HepG2 (cell line): ENCODE data around the gene RNF125. TPM values are rescaled to one million over a fixed set of nuclear protein-coding genes. Genes with fewer than 3 reads are reported as not detected.

Experiments
- BHLHE40 ChIP-seq: IDR thresholded peaks from 2 replicates; pipeline ENCODE4 v1.6.1; 2011; ENCODE audit warnings: low read length, improper control_type of control experiment
- CHD2 ChIP-seq: IDR thresholded peaks from 2 replicates; pipeline ENCODE4 v1.6.1; 2011; ENCODE audit warnings: low read depth, low read length, improper control_type of control experiment
- DR1 ChIP-seq: sonication (generic); formaldehyde crosslinking; IDR thresholded peaks from 2 replicates; pipeline ENCODE4 v1.8.0; 2021; ENCODE audit warnings: mild to moderate bottlenecking, missing genetic modification reagents, inconsistent platforms
- JUNB ChIP-seq: sonication (generic); formaldehyde crosslinking; IDR thresholded peaks from 2 replicates; pipeline ENCODE4 v1.8.0; 2022; ENCODE audit warnings: missing genetic modification reagents, mild to moderate bottlenecking, borderline replicate concordance
- KDM4B ChIP-seq: sonication (generic); formaldehyde crosslinking; IDR thresholded peaks from 2 replicates; pipeline ENCODE4 v1.4.0; 2020; ENCODE audit warnings: missing genetic modification reagents
- MNT ChIP-seq: fragments of 450-650 bp; IDR thresholded peaks from 2 replicates; pipeline ENCODE4 v1.6.1; 2016
- NFE2L1 ChIP-seq: sonication (generic); formaldehyde crosslinking; IDR thresholded peaks from 2 replicates; pipeline ENCODE4 v1.4.0; 2020; ENCODE audit warnings: missing genetic modification reagents, mild to moderate bottlenecking, borderline replicate concordance
- NFE2L2 ChIP-seq: fragments of 150-350 bp; IDR thresholded peaks from 2 replicates; pipeline ENCODE4 v1.6.1; 2014; ENCODE audit warnings: low read length
- SMAD9 ChIP-seq: sonication (generic); formaldehyde crosslinking; IDR thresholded peaks from 2 replicates; pipeline ENCODE4 v1.5.1; 2020; ENCODE audit warnings: mild to moderate bottlenecking, missing genetic modification reagents
- TOE1 ChIP-seq: sonication (generic); formaldehyde crosslinking; IDR thresholded peaks from 2 replicates; pipeline ENCODE4 v1.4.0; 2020; ENCODE audit warnings: mild to moderate bottlenecking, missing genetic modification reagents
- ZNF12 ChIP-seq: sonication (generic); formaldehyde crosslinking; IDR thresholded peaks from 2 replicates; pipeline ENCODE4 v1.5.0; 2020; ENCODE audit warnings: missing genetic modification reagents
- ZNF136 ChIP-seq: sonication (generic); formaldehyde crosslinking; IDR thresholded peaks from 2 replicates; pipeline ENCODE4 v1.8.1; 2022; ENCODE audit warnings: low read depth, mild to moderate bottlenecking, moderate library complexity, missing genetic modification reagents
- ZNF354B ChIP-seq: sonication (generic); formaldehyde crosslinking; IDR thresholded peaks from 2 replicates; pipeline ENCODE4 v1.8.0; 2022; ENCODE audit warnings: mild to moderate bottlenecking, missing genetic modification reagents
- ZNF557 ChIP-seq: sonication (generic); formaldehyde crosslinking; IDR thresholded peaks from 2 replicates; pipeline ENCODE4 v1.4.0; 2020; ENCODE audit warnings: missing genetic modification reagents
- ZNF563 ChIP-seq: sonication (generic); formaldehyde crosslinking; IDR thresholded peaks from 2 replicates; pipeline ENCODE4 v1.8.0; 2022; ENCODE audit warnings: mild to moderate bottlenecking, moderate library complexity, missing genetic modification reagents
- ZNF567 ChIP-seq: sonication (generic); formaldehyde crosslinking; IDR thresholded peaks from 2 replicates; pipeline ENCODE4 v1.8.1; 2023; ENCODE audit warnings: mild to moderate bottlenecking, missing genetic modification reagents, borderline replicate concordance
- ZNF724P ChIP-seq: sonication (generic); formaldehyde crosslinking; IDR thresholded peaks from 2 replicates; pipeline ENCODE4 v1.8.0; 2022; ENCODE audit warnings: missing genetic modification reagents, borderline replicate concordance
- polyA plus RNA-seq, 8 experiments: library from polyadenylated mRNA; depleted of rRNA in 3 of 8; stranded (reverse) in 7 of 8; unstranded in 1 of 8; fragments of >200 nt; fragmentation: Illumina TruSeq in 4 of 8; extraction: Trizol in 4 of 8; gene quantifications; 2 replicates each; pipeline versions ENCODE4 v1.2.1 to v1.2.3, GENCODE V29; 2011 to 2016; ENCODE audit warnings: low read depth in 4 of 8, missing spikeins in 1 of 8, mixed read lengths in 1 of 8; ENCODE audit not compliant: insufficient read depth in 1 of 8
- total RNA-seq, 5 experiments: library from RNA; depleted of rRNA; stranded (reverse); fragments of >200 nt; fragmentation: Illumina TruSeq; extraction: Trizol; gene quantifications; 2 replicates each; pipeline ENCODE4 v1.2.3, GENCODE V29; 2016; ENCODE audit warnings: low read depth in 1 of 5
- TF ChIP-seq, protein P1 (sequence below): sonication (generic); formaldehyde crosslinking; IDR thresholded peaks from 2 replicates; pipeline ENCODE4 v1.4.0; 2020; ENCODE audit warnings: missing genetic modification reagents
- TF ChIP-seq, protein P2 (sequence below): sonication (generic); formaldehyde crosslinking; IDR thresholded peaks from 2 replicates; pipeline ENCODE4 v1.4.0; 2020; ENCODE audit warnings: missing genetic modification reagents
- TF ChIP-seq, protein P3 (sequence below): sonication (generic); formaldehyde crosslinking; IDR thresholded peaks from 2 replicates; pipeline ENCODE4 v1.5.0; 2020; ENCODE audit warnings: missing genetic modification reagents, mild to moderate bottlenecking, borderline replicate concordance
- TF ChIP-seq, protein P4 (sequence below): sonication (generic); formaldehyde crosslinking; IDR thresholded peaks from 2 replicates; pipeline ENCODE4 v1.4.0; 2020; ENCODE audit warnings: missing genetic modification reagents
- TF ChIP-seq, protein P5 (sequence below): sonication (generic); formaldehyde crosslinking; IDR thresholded peaks from 2 replicates; pipeline ENCODE4 v1.5.0; 2020; ENCODE audit warnings: mild to moderate bottlenecking, low read depth, missing genetic modification reagents, borderline replicate concordance

The RNF125 gene
- total and polyA plus RNA-seq, 2 of the 13 experiments (the other 11 are each of a cell fraction or from before 2014, with no cell fraction given), result 0.58 to 1.8 TPM

- TF ChIP-seq, protein P1, sequence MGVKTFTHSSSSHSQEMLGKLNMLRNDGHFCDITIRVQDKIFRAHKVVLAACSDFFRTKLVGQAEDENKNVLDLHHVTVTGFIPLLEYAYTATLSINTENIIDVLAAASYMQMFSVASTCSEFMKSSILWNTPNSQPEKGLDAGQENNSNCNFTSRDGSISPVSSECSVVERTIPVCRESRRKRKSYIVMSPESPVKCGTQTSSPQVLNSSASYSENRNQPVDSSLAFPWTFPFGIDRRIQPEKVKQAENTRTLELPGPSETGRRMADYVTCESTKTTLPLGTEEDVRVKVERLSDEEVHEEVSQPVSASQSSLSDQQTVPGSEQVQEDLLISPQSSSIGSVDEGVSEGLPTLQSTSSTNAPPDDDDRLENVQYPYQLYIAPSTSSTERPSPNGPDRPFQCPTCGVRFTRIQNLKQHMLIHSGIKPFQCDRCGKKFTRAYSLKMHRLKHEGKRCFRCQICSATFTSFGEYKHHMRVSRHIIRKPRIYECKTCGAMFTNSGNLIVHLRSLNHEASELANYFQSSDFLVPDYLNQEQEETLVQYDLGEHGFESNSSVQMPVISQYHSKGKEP, result no peak
- TF ChIP-seq BHLHE40 (no peak), JUNB (CRISPR knock-in tag) (no peak), KDM4B (CRISPR knock-in tag) (peak; percentile 50; the same call in 1 of the 2 replicates), ZNF136 (CRISPR knock-in tag) (peak; percentile 64; the same call in 1 of the 2 replicates), NFE2L2 (no peak), CHD2 (no peak), MNT (no peak), ZNF563 (CRISPR knock-in tag) (peak; percentile 88), NFE2L1 (no peak), ZNF557 (CRISPR knock-in tag) (no peak), ZNF354B (CRISPR knock-in tag) (no peak), DR1 (CRISPR knock-in tag) (0 out of 2 replicates have a peak, but pooled peaks have one; percentile 40), ZNF567 (CRISPR knock-in tag) (no peak), ZNF12 (CRISPR knock-in tag) (no peak; the same call in 1 of the 2 replicates), SMAD9 (CRISPR knock-in tag) (0 out of 2 replicates have a peak, but pooled peaks have one; percentile 21), TOE1 (no peak), ZNF724P (CRISPR knock-in tag) (no peak)
- TF ChIP-seq, protein P2, sequence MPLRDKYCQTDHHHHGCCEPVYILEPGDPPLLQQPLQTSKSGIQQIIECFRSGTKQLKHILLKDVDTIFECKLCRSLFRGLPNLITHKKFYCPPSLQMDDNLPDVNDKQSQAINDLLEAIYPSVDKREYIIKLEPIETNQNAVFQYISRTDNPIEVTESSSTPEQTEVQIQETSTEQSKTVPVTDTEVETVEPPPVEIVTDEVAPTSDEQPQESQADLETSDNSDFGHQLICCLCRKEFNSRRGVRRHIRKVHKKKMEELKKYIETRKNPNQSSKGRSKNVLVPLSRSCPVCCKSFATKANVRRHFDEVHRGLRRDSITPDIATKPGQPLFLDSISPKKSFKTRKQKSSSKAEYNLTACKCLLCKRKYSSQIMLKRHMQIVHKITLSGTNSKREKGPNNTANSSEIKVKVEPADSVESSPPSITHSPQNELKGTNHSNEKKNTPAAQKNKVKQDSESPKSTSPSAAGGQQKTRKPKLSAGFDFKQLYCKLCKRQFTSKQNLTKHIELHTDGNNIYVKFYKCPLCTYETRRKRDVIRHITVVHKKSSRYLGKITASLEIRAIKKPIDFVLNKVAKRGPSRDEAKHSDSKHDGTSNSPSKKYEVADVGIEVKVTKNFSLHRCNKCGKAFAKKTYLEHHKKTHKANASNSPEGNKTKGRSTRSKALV (CRISPR knock-in tag), result peak; percentile 99
- TF ChIP-seq, protein P3, sequence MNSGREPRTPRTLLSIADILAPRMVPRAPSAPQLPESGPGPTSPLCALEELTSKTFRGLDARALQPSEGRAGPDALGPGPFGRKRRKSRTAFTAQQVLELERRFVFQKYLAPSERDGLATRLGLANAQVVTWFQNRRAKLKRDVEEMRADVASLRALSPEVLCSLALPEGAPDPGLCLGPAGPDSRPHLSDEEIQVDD (CRISPR knock-in tag), result no peak
- TF ChIP-seq, protein P4, sequence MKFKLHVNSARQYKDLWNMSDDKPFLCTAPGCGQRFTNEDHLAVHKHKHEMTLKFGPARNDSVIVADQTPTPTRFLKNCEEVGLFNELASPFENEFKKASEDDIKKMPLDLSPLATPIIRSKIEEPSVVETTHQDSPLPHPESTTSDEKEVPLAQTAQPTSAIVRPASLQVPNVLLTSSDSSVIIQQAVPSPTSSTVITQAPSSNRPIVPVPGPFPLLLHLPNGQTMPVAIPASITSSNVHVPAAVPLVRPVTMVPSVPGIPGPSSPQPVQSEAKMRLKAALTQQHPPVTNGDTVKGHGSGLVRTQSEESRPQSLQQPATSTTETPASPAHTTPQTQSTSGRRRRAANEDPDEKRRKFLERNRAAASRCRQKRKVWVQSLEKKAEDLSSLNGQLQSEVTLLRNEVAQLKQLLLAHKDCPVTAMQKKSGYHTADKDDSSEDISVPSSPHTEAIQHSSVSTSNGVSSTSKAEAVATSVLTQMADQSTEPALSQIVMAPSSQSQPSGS (CRISPR knock-in tag), result no peak
- TF ChIP-seq, protein P5, sequence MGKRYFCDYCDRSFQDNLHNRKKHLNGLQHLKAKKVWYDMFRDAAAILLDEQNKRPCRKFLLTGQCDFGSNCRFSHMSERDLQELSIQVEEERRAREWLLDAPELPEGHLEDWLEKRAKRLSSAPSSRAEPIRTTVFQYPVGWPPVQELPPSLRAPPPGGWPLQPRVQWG (CRISPR knock-in tag), result no peak
These were observed at the start of gene RNF125 (continued) for GRCh38 chr18:32018331-32019250.
